ENCODE data around the gene SLMAP. TPM values are rescaled to one million over a fixed set of nuclear protein-coding genes. Genes with fewer than 3 reads are reported as not detected.
A peak's percentile ranks its signal among the peaks of the same experiment; 100 is the strongest.

Gene SLMAP
- total and polyA plus RNA-seq, 2 of the 13 experiments (the other 11 are each of a cell fraction or from before 2014, with no cell fraction given), result 24.0 to 48.3 TPM

DNA sequence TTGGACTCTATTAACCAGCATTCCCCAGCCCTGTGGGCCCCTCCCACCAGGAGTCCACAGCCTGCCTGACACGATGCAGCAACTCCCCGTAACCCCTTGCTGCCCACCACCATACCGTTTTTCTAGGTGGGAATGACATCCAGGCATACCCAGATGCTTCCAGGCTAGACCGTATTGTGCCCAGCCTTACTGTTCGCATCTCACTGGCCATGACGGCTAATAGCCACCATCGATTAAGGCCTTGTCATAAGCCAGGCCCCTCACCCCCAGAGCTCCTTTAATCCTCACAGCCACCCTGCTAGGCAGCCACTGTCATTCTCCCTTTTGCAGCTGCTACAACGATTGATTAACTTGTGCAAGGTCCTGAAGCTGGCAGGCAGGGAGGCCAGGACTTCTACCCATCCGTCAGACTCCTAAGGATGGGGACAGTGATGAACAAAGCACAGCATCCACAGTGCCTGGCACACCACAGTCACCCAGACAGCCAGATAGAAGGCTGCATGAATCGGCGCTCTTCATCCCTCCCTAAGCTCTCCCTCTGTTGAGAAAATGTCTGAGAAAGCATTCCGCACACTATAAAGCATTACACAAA, 192.1 kb downstream of the SLMAP start (continued):
- TF ChIP-seq MATR3 (CRISPR knock-in tag; IDR thresholded peaks at IDR 0.05), result no peak
- TF ChIP-seq ZNF670 (CRISPR knock-in tag; IDR thresholded peaks at IDR 0.05; ENCODE audit: borderline replicate concordance), result no peak
- no peak for TF ChIP-seq RORA (CRISPR knock-in tag; IDR thresholded peaks at IDR 0.05)
- no peak for TF ChIP-seq ZNF543 (CRISPR knock-in tag; IDR thresholded peaks at IDR 0.05)
- TF ChIP-seq BRCA1 (CRISPR knock-in tag; IDR thresholded peaks at IDR 0.05), result no peak
- no peak for TF ChIP-seq GTF3A (CRISPR knock-in tag; conservative IDR thresholded peaks at IDR 0.05)
- TF ChIP-seq ZSCAN21 (CRISPR knock-in tag; IDR thresholded peaks at IDR 0.05; ENCODE audit: borderline replicate concordance), result no peak
- TF ChIP-seq SMARCE1 (IDR thresholded peaks at IDR 0.05; ENCODE audit: borderline replicate concordance), result no peak
- no peak for TF ChIP-seq GFI1 (CRISPR knock-in tag; IDR thresholded peaks at IDR 0.05; ENCODE audit: borderline replicate concordance)
- no peak; the same call in 1 of the 2 replicates for TF ChIP-seq KAT8 (CRISPR knock-in tag; IDR thresholded peaks at IDR 0.05)
- peak; percentile 45; the same call in 1 of the 2 replicates for TF ChIP-seq THAP11 (CRISPR knock-in tag; IDR thresholded peaks at IDR 0.05)
- TF ChIP-seq, protein P1, sequence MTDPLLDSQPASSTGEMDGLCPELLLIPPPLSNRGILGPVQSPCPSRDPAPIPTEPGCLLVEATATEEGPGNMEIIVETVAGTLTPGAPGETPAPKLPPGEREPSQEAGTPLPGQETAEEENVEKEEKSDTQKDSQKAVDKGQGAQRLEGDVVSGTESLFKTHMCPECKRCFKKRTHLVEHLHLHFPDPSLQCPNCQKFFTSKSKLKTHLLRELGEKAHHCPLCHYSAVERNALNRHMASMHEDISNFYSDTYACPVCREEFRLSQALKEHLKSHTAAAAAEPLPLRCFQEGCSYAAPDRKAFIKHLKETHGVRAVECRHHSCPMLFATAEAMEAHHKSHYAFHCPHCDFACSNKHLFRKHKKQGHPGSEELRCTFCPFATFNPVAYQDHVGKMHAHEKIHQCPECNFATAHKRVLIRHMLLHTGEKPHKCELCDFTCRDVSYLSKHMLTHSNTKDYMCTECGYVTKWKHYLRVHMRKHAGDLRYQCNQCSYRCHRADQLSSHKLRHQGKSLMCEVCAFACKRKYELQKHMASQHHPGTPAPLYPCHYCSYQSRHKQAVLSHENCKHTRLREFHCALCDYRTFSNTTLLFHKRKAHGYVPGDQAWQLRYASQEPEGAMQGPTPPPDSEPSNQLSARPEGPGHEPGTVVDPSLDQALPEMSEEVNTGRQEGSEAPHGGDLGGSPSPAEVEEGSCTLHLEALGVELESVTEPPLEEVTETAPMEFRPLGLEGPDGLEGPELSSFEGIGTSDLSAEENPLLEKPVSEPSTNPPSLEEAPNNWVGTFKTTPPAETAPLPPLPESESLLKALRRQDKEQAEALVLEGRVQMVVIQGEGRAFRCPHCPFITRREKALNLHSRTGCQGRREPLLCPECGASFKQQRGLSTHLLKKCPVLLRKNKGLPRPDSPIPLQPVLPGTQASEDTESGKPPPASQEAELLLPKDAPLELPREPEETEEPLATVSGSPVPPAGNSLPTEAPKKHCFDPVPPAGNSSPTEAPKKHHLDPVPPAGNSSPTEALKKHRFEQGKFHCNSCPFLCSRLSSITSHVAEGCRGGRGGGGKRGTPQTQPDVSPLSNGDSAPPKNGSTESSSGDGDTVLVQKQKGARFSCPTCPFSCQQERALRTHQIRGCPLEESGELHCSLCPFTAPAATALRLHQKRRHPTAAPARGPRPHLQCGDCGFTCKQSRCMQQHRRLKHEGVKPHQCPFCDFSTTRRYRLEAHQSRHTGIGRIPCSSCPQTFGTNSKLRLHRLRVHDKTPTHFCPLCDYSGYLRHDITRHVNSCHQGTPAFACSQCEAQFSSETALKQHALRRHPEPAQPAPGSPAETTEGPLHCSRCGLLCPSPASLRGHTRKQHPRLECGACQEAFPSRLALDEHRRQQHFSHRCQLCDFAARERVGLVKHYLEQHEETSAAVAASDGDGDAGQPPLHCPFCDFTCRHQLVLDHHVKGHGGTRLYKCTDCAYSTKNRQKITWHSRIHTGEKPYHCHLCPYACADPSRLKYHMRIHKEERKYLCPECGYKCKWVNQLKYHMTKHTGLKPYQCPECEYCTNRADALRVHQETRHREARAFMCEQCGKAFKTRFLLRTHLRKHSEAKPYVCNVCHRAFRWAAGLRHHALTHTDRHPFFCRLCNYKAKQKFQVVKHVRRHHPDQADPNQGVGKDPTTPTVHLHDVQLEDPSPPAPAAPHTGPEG (CRISPR knock-in tag; IDR thresholded peaks at IDR 0.05), result no peak
- TF ChIP-seq, protein P2, sequence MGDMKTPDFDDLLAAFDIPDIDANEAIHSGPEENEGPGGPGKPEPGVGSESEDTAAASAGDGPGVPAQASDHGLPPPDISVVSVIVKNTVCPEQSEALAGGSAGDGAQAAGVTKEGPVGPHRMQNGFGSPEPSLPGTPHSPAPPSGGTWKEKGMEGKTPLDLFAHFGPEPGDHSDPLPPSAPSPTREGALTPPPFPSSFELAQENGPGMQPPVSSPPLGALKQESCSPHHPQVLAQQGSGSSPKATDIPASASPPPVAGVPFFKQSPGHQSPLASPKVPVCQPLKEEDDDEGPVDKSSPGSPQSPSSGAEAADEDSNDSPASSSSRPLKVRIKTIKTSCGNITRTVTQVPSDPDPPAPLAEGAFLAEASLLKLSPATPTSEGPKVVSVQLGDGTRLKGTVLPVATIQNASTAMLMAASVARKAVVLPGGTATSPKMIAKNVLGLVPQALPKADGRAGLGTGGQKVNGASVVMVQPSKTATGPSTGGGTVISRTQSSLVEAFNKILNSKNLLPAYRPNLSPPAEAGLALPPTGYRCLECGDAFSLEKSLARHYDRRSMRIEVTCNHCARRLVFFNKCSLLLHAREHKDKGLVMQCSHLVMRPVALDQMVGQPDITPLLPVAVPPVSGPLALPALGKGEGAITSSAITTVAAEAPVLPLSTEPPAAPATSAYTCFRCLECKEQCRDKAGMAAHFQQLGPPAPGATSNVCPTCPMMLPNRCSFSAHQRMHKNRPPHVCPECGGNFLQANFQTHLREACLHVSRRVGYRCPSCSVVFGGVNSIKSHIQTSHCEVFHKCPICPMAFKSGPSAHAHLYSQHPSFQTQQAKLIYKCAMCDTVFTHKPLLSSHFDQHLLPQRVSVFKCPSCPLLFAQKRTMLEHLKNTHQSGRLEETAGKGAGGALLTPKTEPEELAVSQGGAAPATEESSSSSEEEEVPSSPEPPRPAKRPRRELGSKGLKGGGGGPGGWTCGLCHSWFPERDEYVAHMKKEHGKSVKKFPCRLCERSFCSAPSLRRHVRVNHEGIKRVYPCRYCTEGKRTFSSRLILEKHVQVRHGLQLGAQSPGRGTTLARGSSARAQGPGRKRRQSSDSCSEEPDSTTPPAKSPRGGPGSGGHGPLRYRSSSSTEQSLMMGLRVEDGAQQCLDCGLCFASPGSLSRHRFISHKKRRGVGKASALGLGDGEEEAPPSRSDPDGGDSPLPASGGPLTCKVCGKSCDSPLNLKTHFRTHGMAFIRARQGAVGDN (CRISPR knock-in tag; IDR thresholded peaks at IDR 0.05), result peak; percentile 66
- no peak for TF ChIP-seq ZNF496 (CRISPR knock-in tag; IDR thresholded peaks at IDR 0.05; ENCODE audit: insufficient replicate concordance)
- TF ChIP-seq WIZ (CRISPR knock-in tag; IDR thresholded peaks at IDR 0.05), result no peak
- no peak for TF ChIP-seq ZNF569 (CRISPR knock-in tag; IDR thresholded peaks at IDR 0.05; ENCODE audit: borderline replicate concordance)
- no peak for TF ChIP-seq ZNF282 (IDR thresholded peaks at IDR 0.05; ENCODE audit: partially characterized antibody)
- TF ChIP-seq, protein P3, sequence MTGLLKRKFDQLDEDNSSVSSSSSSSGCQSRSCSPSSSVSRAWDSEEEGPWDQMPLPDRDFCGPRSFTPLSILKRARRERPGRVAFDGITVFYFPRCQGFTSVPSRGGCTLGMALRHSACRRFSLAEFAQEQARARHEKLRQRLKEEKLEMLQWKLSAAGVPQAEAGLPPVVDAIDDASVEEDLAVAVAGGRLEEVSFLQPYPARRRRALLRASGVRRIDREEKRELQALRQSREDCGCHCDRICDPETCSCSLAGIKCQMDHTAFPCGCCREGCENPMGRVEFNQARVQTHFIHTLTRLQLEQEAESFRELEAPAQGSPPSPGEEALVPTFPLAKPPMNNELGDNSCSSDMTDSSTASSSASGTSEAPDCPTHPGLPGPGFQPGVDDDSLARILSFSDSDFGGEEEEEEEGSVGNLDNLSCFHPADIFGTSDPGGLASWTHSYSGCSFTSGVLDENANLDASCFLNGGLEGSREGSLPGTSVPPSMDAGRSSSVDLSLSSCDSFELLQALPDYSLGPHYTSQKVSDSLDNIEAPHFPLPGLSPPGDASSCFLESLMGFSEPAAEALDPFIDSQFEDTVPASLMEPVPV (CRISPR knock-in tag; IDR thresholded peaks at IDR 0.05), result no peak
- no peak for TF ChIP-seq NFE2 (CRISPR knock-in tag; IDR thresholded peaks at IDR 0.05)
- TF ChIP-seq CC2D1A (CRISPR knock-in tag; IDR thresholded peaks at IDR 0.05), result no peak
